MCF 10A (cell line): Measurements from ENCODE around the gene DNMT1. TPM values are rescaled to one million over a fixed set of nuclear protein-coding genes. Genes with fewer than 3 reads are reported as not detected.

Source experiments
- BruUV-seq: library from RNA; stranded (reverse); fragments of 400-500 nt; replicated peaks from 2 replicates; lab custom pipeline; 2021; lab: Mats Ljungman, UMichigan
- CTCF ChIA-PET: fragments of 300-600 bp; sonication (Branson Sonifier 250); formaldehyde crosslinking; extraction: SDS; loops from one replicate; lab custom pipeline; 2021; ENCODE audit warnings: antibody characterized with exemption, inconsistent platforms; lab: Yijun Ruan, JAX
- POLR2A ChIA-PET: fragments of 300-600, 350-650 bp; sonication (Branson Sonifier 250); formaldehyde crosslinking; extraction: SDS; loops from one replicate; lab custom pipeline; 2020; ENCODE audit warnings: antibody characterized with exemption, inconsistent platforms; lab: Yijun Ruan, JAX
- DNase-seq: peaks from one replicate; pipeline ENCODE4 v3.0.0-alpha.2; 2018; ENCODE audit not compliant: unreplicated experiment
- H3K27ac Mint-ChIP-seq: one replicate; pipeline ENCODE4 v1.8.0; 2022; ENCODE audit warnings: mild to moderate bottlenecking, low read depth, mixed read lengths; ENCODE audit not compliant: unreplicated experiment
- H3K27me3 Mint-ChIP-seq: one replicate; pipeline ENCODE4 v1.8.0; 2022; ENCODE audit warnings: mixed read lengths; ENCODE audit not compliant: insufficient read depth, unreplicated experiment
- H3K36me3 Mint-ChIP-seq: one replicate; pipeline ENCODE4 v1.8.0; 2022; ENCODE audit warnings: mild to moderate bottlenecking, moderate library complexity, mixed read lengths; ENCODE audit not compliant: insufficient read depth, unreplicated experiment
- H3K4me1 Mint-ChIP-seq: one replicate; pipeline ENCODE4 v1.8.0; 2022; ENCODE audit warnings: mixed read lengths; ENCODE audit not compliant: insufficient read depth, unreplicated experiment
- H3K4me3 Mint-ChIP-seq: one replicate; pipeline ENCODE4 v1.8.0; 2022; ENCODE audit warnings: mild to moderate bottlenecking, moderate library complexity, mixed read lengths; ENCODE audit not compliant: unreplicated experiment
- H3K9me3 Mint-ChIP-seq: one replicate; pipeline ENCODE4 v1.8.0; 2022; ENCODE audit warnings: mixed read lengths; ENCODE audit not compliant: unreplicated experiment
- CTCF ChIP-seq: fragments of 200-600 bp; IDR thresholded peaks from one replicate; pipeline ENCODE4 v1.8.0; 2022; ENCODE audit warnings: antibody characterized with exemption, mild to moderate bottlenecking; ENCODE audit not compliant: unreplicated experiment
- intact Hi-C: fragments of 100-400 bp; cut with micrococcal nuclease; formaldehyde crosslinking; loops from 2 replicates; pipeline ENCODE4 v1.14.1; 2022
- total RNA-seq: library from RNA; stranded (reverse); gene quantifications from 2 replicates; pipeline ENCODE4 v1.2.3, GENCODE V29; 2022

Gene DNMT1
- total RNA-seq, 1 experiment from 2014 or later: 76.4 TPM

- BruUV-seq: no TSS peak
- no peak overlapping the region for H3K4me3 Mint-ChIP-seq
- H3K9me3 Mint-ChIP-seq: no peaks in the 10 kb centered on the region
- H3K27me3 Mint-ChIP-seq: no peaks in the 10 kb centered on the region
- H3K4me1 Mint-ChIP-seq: no peaks in the 10 kb centered on the region
- intact Hi-C loops: no loop called here
- ChIA-PET POLR2A (interaction anchor here (1.7 kb wide), 1 partner anchor 23 kb away, joined by 5 read pairs; no protein-coding TSS in a partner anchor), CTCF (interaction anchor here (0.6 to 1.9 kb wide), 2 partner anchors 21 to 23 kb away, joined by 3 to 6 read pairs; no protein-coding TSS in a partner anchor)
- H3K36me3 Mint-ChIP-seq: peaks cover 77% of the 10 kb centered on the region
- no peak for TF ChIP-seq CTCF
- no peak for DNase-seq
- no peak overlapping the region for H3K27ac Mint-ChIP-seq
These were observed 51.1 kb downstream of the DNMT1 start for GRCh38 chr19:10143681-10144080.

GRCh38 chr19:10142701-10143375 lies 51.9 kb downstream of the DNMT1 start:
- no TSS peak for BruUV-seq
- TF ChIP-seq CTCF: no peak
- Mint-ChIP-seq H3K4me3 (no peak overlapping the region), H3K4me1 (no peaks in the 10 kb centered on the region), H3K27ac (no peak overlapping the region), H3K36me3 (peaks cover 68% of the 10 kb centered on the region), H3K9me3 (no peaks in the 10 kb centered on the region), H3K27me3 (no peaks in the 10 kb centered on the region)
- intact Hi-C loops: no loop called here
- ChIA-PET CTCF (interaction anchor here (0.6 to 1.9 kb wide), 6 partner anchors 8 to 721 kb away, joined by 3 to 6 read pairs (median 4); no protein-coding TSS in a partner anchor), POLR2A (interaction anchor here (1.7 kb wide), 1 partner anchor 22 kb away, joined by 5 read pairs; no protein-coding TSS in a partner anchor)
- DNase-seq: no peak

- peaks cover 60% of the 10 kb centered on the region for H3K36me3 Mint-ChIP-seq
- no peak for DNase-seq
- intact Hi-C loops: no loop called here
- H3K4me3 Mint-ChIP-seq: no peak overlapping the region
- H3K9me3 Mint-ChIP-seq: no peaks in the 10 kb centered on the region
- no TSS peak for BruUV-seq
- CTCF ChIA-PET: interaction anchor here (0.6 to 1.9 kb wide), 3 partner anchors 9 to 108 kb away, joined by 4 to 6 read pairs (median 4); no protein-coding TSS in a partner anchor
- no peak overlapping the region for H3K27ac Mint-ChIP-seq
- H3K27me3 Mint-ChIP-seq: no peaks in the 10 kb centered on the region
- no peak for TF ChIP-seq CTCF
- no peaks in the 10 kb centered on the region for H3K4me1 Mint-ChIP-seq
- POLR2A ChIA-PET: interaction anchor here (1.7 kb wide), 1 partner anchor 21 kb away, joined by 5 read pairs; no protein-coding TSS in a partner anchor
These were observed 52.8 kb downstream of the DNMT1 start for GRCh38 chr19:10141973-10142372.

- H3K27me3 Mint-ChIP-seq: no peaks in the 10 kb centered on the region
- CTCF ChIA-PET: interaction anchor here (1.9 kb wide), 1 partner anchor 21 kb away, joined by 6 read pairs; no protein-coding TSS in a partner anchor
- H3K4me3 Mint-ChIP-seq: no peak overlapping the region
- DNase-seq: no peak
- POLR2A ChIA-PET: no interaction called here
- no TSS peak for BruUV-seq
- H3K4me1 Mint-ChIP-seq: no peaks in the 10 kb centered on the region
- no peak overlapping the region for H3K27ac Mint-ChIP-seq
- TF ChIP-seq CTCF: no peak
- H3K36me3 Mint-ChIP-seq: peaks cover 59% of the 10 kb centered on the region
- H3K9me3 Mint-ChIP-seq: no peaks in the 10 kb centered on the region
- intact Hi-C loops: no loop called here
These were observed 53.3 kb downstream of the DNMT1 start for GRCh38 chr19:10141479-10141878.
